GM23248 (cell line): ENCODE measurements around the gene PIK3R1. TPM values are rescaled to one million over a fixed set of nuclear protein-coding genes. Genes with fewer than 3 reads are reported as not detected.

Experiments used
- DNase-seq: peaks from one replicate; pipeline ENCODE4 v3.0.0-alpha.2; 2015
- H2AFZ ChIP-seq: fragments of 200-600 bp; sonication (generic); 2 replicates; pipeline ENCODE4 v1.6.1; 2016; ENCODE audit warnings: antibody characterized with exemption
- H3F3A ChIP-seq: fragments of 200-600 bp; sonication (generic); 2 replicates; pipeline ENCODE4 v1.6.1; 2016; ENCODE audit warnings: mild to moderate bottlenecking, antibody characterized with exemption, mixed run types; ENCODE audit not compliant: insufficient read depth
- H3K27ac ChIP-seq: fragments of 200-600 bp; sonication (generic); 2 replicates; pipeline ENCODE4 v1.5.1; 2016; ENCODE audit warnings: mild to moderate bottlenecking
- H3K27me3 ChIP-seq: fragments of 200-600 bp; sonication (generic); replicated peaks from 2 replicates; pipeline ENCODE4 v1.6.1; 2016; ENCODE audit warnings: mild to moderate bottlenecking; ENCODE audit not compliant: insufficient read depth
- H3K36me3 ChIP-seq: fragments of 200-600 bp; sonication (generic); 2 replicates; pipeline ENCODE4 v1.6.1; 2016; ENCODE audit warnings: low read depth, mild to moderate bottlenecking
- H3K4me1 ChIP-seq: fragments of 200-600 bp; sonication (generic); 2 replicates; pipeline ENCODE4 v1.6.1; 2016; ENCODE audit warnings: mild to moderate bottlenecking; ENCODE audit not compliant: insufficient read depth
- H3K4me2 ChIP-seq: fragments of 200-600 bp; sonication (generic); one replicate; pipeline ENCODE4 v1.6.1; 2016; ENCODE audit warnings: mild to moderate bottlenecking; ENCODE audit not compliant: unreplicated experiment
- H3K4me3 ChIP-seq: fragments of 200-600 bp; sonication (generic); 2 replicates; pipeline ENCODE4 v1.5.1; 2016; ENCODE audit warnings: mild to moderate bottlenecking
- H3K79me2 ChIP-seq: fragments of 200-600 bp; sonication (generic); 2 replicates; pipeline ENCODE4 v1.6.1; 2016; ENCODE audit warnings: mild to moderate bottlenecking; ENCODE audit not compliant: insufficient read depth
- H3K9ac ChIP-seq: fragments of 200-600 bp; sonication (generic); 2 replicates; pipeline ENCODE4 v1.6.1; 2016; ENCODE audit warnings: mild to moderate bottlenecking
- H3K9me2 ChIP-seq: fragments of 200-600 bp; sonication (generic); 2 replicates; pipeline ENCODE4 v1.6.1; 2016; ENCODE audit warnings: mixed run types, mild to moderate bottlenecking, moderate library complexity; ENCODE audit not compliant: insufficient read depth
- H3K9me3 ChIP-seq: fragments of 200-600 bp; sonication (generic); one replicate; pipeline ENCODE4 v1.6.1; 2017; ENCODE audit warnings: low read depth
- H4K20me1 ChIP-seq: fragments of 200-600 bp; sonication (generic); 2 replicates; pipeline ENCODE4 v1.6.0; 2016; ENCODE audit not compliant: insufficient read depth
- EZH2 ChIP-seq: fragments of 200-600 bp; sonication (generic); IDR thresholded peaks from 2 replicates; pipeline ENCODE4 v1.6.1; 2018; ENCODE audit warnings: antibody characterized with exemption, mild to moderate bottlenecking; ENCODE audit not compliant: insufficient read depth, poor library complexity, severe bottlenecking
- EZH2phosphoT487 ChIP-seq: fragments of 200-600 bp; sonication (generic); IDR thresholded peaks from 2 replicates; pipeline ENCODE4 v1.6.1; 2018; ENCODE audit warnings: antibody characterized with exemption, moderate library complexity, mild to moderate bottlenecking, low read depth; ENCODE audit not compliant: insufficient read depth
- WGBS, 2 experiments: methylation state at CpG; one replicate each; pipeline ENCODE4 v1.1.6; 2015 to 2017; ENCODE audit warnings: low lambda C conversion rate in 2 of 2, low coverage in 1 of 2; ENCODE audit errors: missing lambda C conversion rate in 2 of 2; 5-methylcytosine and 5-hydroxymethylcytosine counted together
- in situ Hi-C: fragments of 300-500 bp; cut with MboI; formaldehyde crosslinking; loops from 2 replicates; pipeline ENCODE4 v1.15.0; 2020
- polyA plus RNA-seq: library from polyadenylated mRNA; unstranded; fragments of >200 nt; fragmentation: Nextera tagmentation; extraction: Ambion mirVana; gene quantifications from 2 replicates; pipeline ENCODE4 v1.2.1, GENCODE V29; 2016
- total RNA-seq: library from RNA; depleted of rRNA; stranded (reverse); fragments of >200 nt; shearing (Covaris generic); gene quantifications from 2 replicates; pipeline ENCODE4 v1.2.3, GENCODE V29; 2014

The PIK3R1 gene
- total and polyA plus RNA-seq, 2 experiments from 2014 or later, result 8.4 to 14.4 TPM

GRCh38 chr5:68172314-68172713, 43.2 kb upstream of the PIK3R1 start:
- Histone ChIP-seq H3F3A (no peaks in the 10 kb centered on the region), H3K4me3 (no peak overlapping the region), H3K27ac (no peak overlapping the region), H3K9me3 (no peaks in the 10 kb centered on the region), H3K9ac (no peak overlapping the region), H3K79me2 (no peaks in the 10 kb centered on the region), H3K9me2 (no peaks in the 10 kb centered on the region), H3K27me3 (no peaks in the 10 kb centered on the region), H3K4me2 (no peak overlapping the region), H3K36me3 (no peaks in the 10 kb centered on the region), H3K4me1 (peaks cover 11% of the 10 kb centered on the region; the same call in 1 of the 2 replicates), H2AFZ (no peak overlapping the region), H4K20me1 (no peaks in the 10 kb centered on the region)
- no peak for TF ChIP-seq EZH2phosphoT487
- no peak for TF ChIP-seq EZH2
- in situ Hi-C loops, result no loop called here
- no peak for DNase-seq
- 46 to 49% methylated on average over 2 of the region's 2 CpGs for WGBS, 2 experiments

- no peak overlapping the region for H2AFZ ChIP-seq
- H3K4me1 ChIP-seq, result peaks cover 11% of the 10 kb centered on the region; the same call in 1 of the 2 replicates
- 44 to 45% methylated on average over 3 of the region's 3 CpGs for WGBS, 2 experiments
- H3K9me2 ChIP-seq, result no peaks in the 10 kb centered on the region
- no peak overlapping the region for H3K4me2 ChIP-seq
- TF ChIP-seq EZH2phosphoT487, result no peak
- TF ChIP-seq EZH2, result no peak
- H3K4me3 ChIP-seq, result no peak overlapping the region
- no peak for DNase-seq
- H3K27ac ChIP-seq, result no peak overlapping the region
- H3K36me3 ChIP-seq, result no peaks in the 10 kb centered on the region
- H3K9me3 ChIP-seq, result no peaks in the 10 kb centered on the region
- in situ Hi-C loops, result no loop called here
- no peaks in the 10 kb centered on the region for H4K20me1 ChIP-seq
- H3K79me2 ChIP-seq, result no peaks in the 10 kb centered on the region
- H3K9ac ChIP-seq, result no peak overlapping the region
- no peaks in the 10 kb centered on the region for H3K27me3 ChIP-seq
- H3F3A ChIP-seq, result no peaks in the 10 kb centered on the region
Measured at GRCh38 chr5:68173007-68173406, 42.5 kb upstream of the PIK3R1 start.

GRCh38 chr5:68176253-68176652, 39.3 kb upstream of the PIK3R1 start:
- Histone ChIP-seq H3K4me2 (no peak overlapping the region), H2AFZ (no peak overlapping the region), H3K27me3 (no peaks in the 10 kb centered on the region), H3K36me3 (no peaks in the 10 kb centered on the region), H3K9ac (no peak overlapping the region), H3K9me3 (no peaks in the 10 kb centered on the region), H3K27ac (no peak overlapping the region), H3K9me2 (no peaks in the 10 kb centered on the region), H3K4me3 (no peak overlapping the region), H3K4me1 (peaks cover 6% of the 10 kb centered on the region; the same call in 1 of the 2 replicates), H3F3A (no peaks in the 10 kb centered on the region), H4K20me1 (no peaks in the 10 kb centered on the region), H3K79me2 (no peaks in the 10 kb centered on the region)
- TF ChIP-seq EZH2phosphoT487 (no peak), EZH2 (no peak)
- no peak for DNase-seq
- in situ Hi-C loops, result no loop called here
- 95 to 99% methylated on average over 6 of the region's 6 CpGs for WGBS, 2 experiments

- H3K9me3 ChIP-seq, result no peaks in the 10 kb centered on the region
- no peaks in the 10 kb centered on the region for H3K27me3 ChIP-seq
- no peak overlapping the region for H3K4me3 ChIP-seq
- H3K9me2 ChIP-seq, result no peaks in the 10 kb centered on the region
- no peaks in the 10 kb centered on the region for H3K4me1 ChIP-seq
- no peak overlapping the region for H3K27ac ChIP-seq
- H2AFZ ChIP-seq, result no peak overlapping the region
- H3F3A ChIP-seq, result no peaks in the 10 kb centered on the region
- H3K9ac ChIP-seq, result no peak overlapping the region
- in situ Hi-C loops, result no loop called here
- no peak for DNase-seq
- H3K79me2 ChIP-seq, result no peaks in the 10 kb centered on the region
- H4K20me1 ChIP-seq, result no peaks in the 10 kb centered on the region
- no peak overlapping the region for H3K4me2 ChIP-seq
- 95 to 97% methylated on average over 7 of the region's 7 CpGs for WGBS, 2 experiments
- TF ChIP-seq EZH2 (no peak), EZH2phosphoT487 (no peak)
- H3K36me3 ChIP-seq, result no peaks in the 10 kb centered on the region
Measured at GRCh38 chr5:68176802-68177479, 38.6 kb upstream of the PIK3R1 start.
